Measurements from ENCODE around the gene C1RL. TPM values are rescaled to one million over a fixed set of nuclear protein-coding genes. Genes with fewer than 3 reads are reported as not detected.
A peak's percentile ranks its signal among the peaks of the same experiment; 100 is the strongest.

Gene C1RL
- total and polyA plus RNA-seq, 2 of the 4 experiments (the other 2 are of a cell fraction): 9.1 to 12.3 TPM

DNA sequence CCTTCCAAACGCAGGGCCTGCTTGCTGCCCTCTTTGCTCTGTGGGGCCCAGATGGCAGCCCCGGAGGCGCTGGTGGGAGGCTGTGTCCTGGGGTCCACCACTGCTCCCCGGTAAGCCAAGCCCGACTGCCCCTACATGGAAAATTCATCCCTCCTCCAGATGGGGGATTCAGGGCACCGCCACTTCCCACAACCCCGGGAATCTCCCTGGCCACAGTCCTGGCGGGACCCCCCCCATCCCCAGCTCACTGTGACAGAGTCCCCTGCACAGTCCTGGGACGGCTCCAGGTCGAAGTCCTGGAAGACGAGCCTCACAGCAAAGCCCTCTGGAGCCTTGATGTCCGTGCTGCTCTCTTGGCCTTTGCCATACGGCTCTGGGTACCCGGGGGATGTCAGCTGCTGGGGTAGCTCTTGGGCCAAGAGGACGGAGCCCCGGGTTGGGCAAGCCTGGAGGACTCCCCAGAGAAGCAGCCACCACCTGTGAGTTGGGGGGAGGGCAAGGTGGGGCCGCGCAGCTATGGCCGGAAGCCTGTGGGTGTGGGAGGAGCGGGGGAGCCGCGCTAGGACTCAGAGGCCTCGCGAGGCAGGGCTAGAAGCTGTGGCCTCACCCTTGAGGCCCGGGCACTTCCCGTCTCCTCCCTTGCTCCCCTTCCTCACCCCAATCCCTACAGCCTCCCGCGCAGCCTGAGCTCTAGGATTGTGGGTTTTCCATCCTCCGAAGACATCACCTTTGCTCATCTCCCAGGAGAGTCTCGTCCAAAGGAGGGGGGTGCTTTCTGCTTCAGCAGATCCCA is 815 bp downstream of the C1RL start:
- dilution Hi-C loops (cut with HindIII; ENCODE audit: low sequenced_read_pairs, unreplicated experiment): no loop called here
- TF ChIP-seq SMC3 (IDR thresholded peaks at IDR 0.05; ENCODE audit: low read depth, low read length) (no peak), MAZ (IDR thresholded peaks at IDR 0.05; ENCODE audit: borderline replicate concordance, low read depth, low read length) (0 out of 2 replicates have a peak, but pooled peaks have one; percentile 16), MXI1 (IDR thresholded peaks at IDR 0.05; ENCODE audit: borderline replicate concordance, low read depth, low read length) (no peak), POLR2A (IDR thresholded peaks at IDR 0.05; ENCODE audit: low read depth, low read length) (peak; percentile 60; the same call in 1 of the 2 replicates)
- no TSS peak for BruUV-seq (replicated peaks)
- peak; percentile 70 for DNase-seq
- Histone ChIP-seq H4K5ac (ENCODE audit: low read depth, low read length) (peak overlapping the region; percentile 97), H2AFZ (replicated peaks; ENCODE audit: low read length, poor library complexity) (peak overlapping the region; percentile 98), H2BK5ac (ENCODE audit: low read depth, low read length, poor library complexity, severe bottlenecking) (peak overlapping the region; percentile 97), H3K18ac (ENCODE audit: low read depth, low read length) (peak overlapping the region; percentile 99), H3K4me1 (ENCODE audit: control insufficient read depth, insufficient read depth, low read length) (peaks cover 5% of the 10 kb centered on the region; the same call in 1 of the 2 replicates), H3K4me2 (ENCODE audit: low read depth, low read length) (peak overlapping the region; percentile 96), H4K91ac (ENCODE audit: insufficient read depth, low read depth, low read length) (peak overlapping the region; percentile 100), H3K27ac (ENCODE audit: insufficient read depth, low read length) (peak overlapping the region; percentile 97), H3K56ac (ENCODE audit: extremely low read depth, insufficient read depth, low read length) (peak overlapping the region; percentile 94), H2AK9ac (replicated peaks; ENCODE audit: low read depth, low read length, poor library complexity) (peak overlapping the region; percentile 100), H3K79me1 (ENCODE audit: low read depth in 1 of 2, low read length in 2 of 2) (peaks cover 27 to 50% of the 10 kb centered on the region in 2 experiments), H2AK5ac (ENCODE audit: low read depth, low read length) (peak overlapping the region; percentile 90), H2BK15ac (ENCODE audit: low read depth, low read length) (peak overlapping the region; percentile 59; the same call in 1 of the 3 replicates), H3K14ac (replicated peaks; ENCODE audit: low read depth, low read length) (peak overlapping the region; percentile 100), H3K23ac (ENCODE audit: low read depth, low read length) (peak overlapping the region; percentile 99), H2BK20ac (ENCODE audit: low read depth, low read length) (peak overlapping the region; percentile 72), H4K8ac (ENCODE audit: low read depth in 2 of 2, low read length in 2 of 2) (peak overlapping the region; percentile 97 to 100), H3K9me1 (ENCODE audit: insufficient read depth, low read length) (0 out of 2 replicates have a peak, but pooled peaks cover 2% of the 10 kb centered on the region), H4K20me1 (ENCODE audit: insufficient read depth, low read length) (no peaks in the 10 kb centered on the region; the same call in 1 of the 2 replicates), H3K9me3 (ENCODE audit: control insufficient read depth, insufficient read depth, low read length) (no peaks in the 10 kb centered on the region), H3K27me3 (ENCODE audit: control insufficient read depth, insufficient read depth, low read length) (no peaks in the 10 kb centered on the region), H3K4ac (ENCODE audit: low read depth, low read length) (peak overlapping the region; percentile 100), H3K36me3 (ENCODE audit: control insufficient read depth, insufficient read depth, low read length) (peaks cover 9% of the 10 kb centered on the region), H2BK120ac (ENCODE audit: low read depth, low read length) (peak overlapping the region; percentile 94), H3K9ac (ENCODE audit: low read depth, low read length) (peak overlapping the region; percentile 96), H3K4me3 (ENCODE audit: insufficient read depth, low read depth, low read length) (peak overlapping the region; percentile 66)
- WGBS, 2 experiments (ENCODE audit: extremely low coverage in 2 of 2, insufficient read length in 1 of 2): 4% methylated on average over 6 of the region's 30 CpGs; no CpG with 5 or more reads in 1 of the 2 experiments
- in situ Hi-C loops (cut with MboI; ENCODE audit: low sequenced_read_pairs): no loop called here
- ATAC-seq (ENCODE audit: low read depth): peak; percentile 87
- ChIA-PET CTCF (interaction anchor here (1.0 to 2.1 kb wide), 5 partner anchors 9 to 184 kb away, joined by 3 to 9 read pairs (median 4); partner anchors contain the start of gene C1S), POLR2A (ENCODE audit: unreplicated experiment) (no interaction called here)
- intact Hi-C loops (cut with micrococcal nuclease): no loop called here

All from IMR-90 (cell line).